D721Med (cell line): ENCODE data around the gene MOB3B.

Source experiments
- DNase-seq: peaks from one replicate; pipeline ENCODE4 v3.0.0; 2011; ENCODE audit warnings: low spot score; ENCODE audit not compliant: insufficient read length
- FAIRE-seq: peaks from 2 replicates; lab custom pipeline; 2011; peaks lifted over from hg19 to GRCh38; lab: Jason Lieb, UNC
- CTCF ChIP-seq: IDR thresholded peaks from 2 replicates; pipeline ENCODE4 v1.5.1; 2012; ENCODE audit warnings: mild to moderate bottlenecking, control low read depth; ENCODE audit not compliant: insufficient read depth; ENCODE audit errors: missing control alignments

The MOB3B gene

DNA sequence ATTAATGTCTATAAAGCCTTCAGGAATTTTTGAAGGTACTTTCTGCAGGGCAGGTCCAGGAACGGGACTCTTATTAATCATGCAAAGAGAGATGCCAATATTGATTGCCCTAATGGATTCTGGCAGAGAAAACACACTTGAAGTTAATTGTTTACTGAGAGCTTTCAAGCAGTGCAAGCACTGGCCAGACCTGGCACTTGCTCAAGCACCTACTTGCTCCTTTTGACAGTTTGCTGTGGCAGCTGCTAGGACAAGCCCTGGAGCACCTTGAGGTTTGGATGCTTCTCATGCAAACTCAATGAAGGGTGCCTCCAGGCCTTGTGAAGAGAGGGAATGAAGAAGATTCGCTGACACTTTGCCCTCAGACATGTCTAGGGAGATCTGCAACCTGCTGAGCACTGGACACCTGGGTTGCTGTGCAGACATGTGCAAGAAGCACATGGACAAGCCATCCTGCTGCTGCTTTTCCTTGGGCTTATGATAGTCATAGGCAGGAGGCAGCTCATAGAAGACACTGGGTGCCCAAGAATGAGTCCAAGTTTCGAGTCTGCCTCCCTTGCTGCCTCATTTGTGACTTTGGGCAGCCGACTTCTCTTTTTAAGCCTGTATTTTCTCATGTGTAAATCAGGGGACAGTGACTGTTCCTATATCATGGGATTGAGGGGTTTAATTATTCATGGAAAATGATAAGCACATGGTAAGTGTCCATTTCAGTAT is 143.8 kb downstream of the MOB3B start:
- no peak for TF ChIP-seq CTCF
- DNase-seq (no peak), FAIRE-seq (no peak)

- TF ChIP-seq CTCF, result no peak
- DNase-seq (no peak), FAIRE-seq (no peak)
These were observed 145.2 kb downstream of the MOB3B start for GRCh38 chr9:27384262-27385014.

- no peak for TF ChIP-seq CTCF
- no peak for FAIRE-seq
These were observed 146.1 kb downstream of the MOB3B start for GRCh38 chr9:27383524-27383923.

DNA sequence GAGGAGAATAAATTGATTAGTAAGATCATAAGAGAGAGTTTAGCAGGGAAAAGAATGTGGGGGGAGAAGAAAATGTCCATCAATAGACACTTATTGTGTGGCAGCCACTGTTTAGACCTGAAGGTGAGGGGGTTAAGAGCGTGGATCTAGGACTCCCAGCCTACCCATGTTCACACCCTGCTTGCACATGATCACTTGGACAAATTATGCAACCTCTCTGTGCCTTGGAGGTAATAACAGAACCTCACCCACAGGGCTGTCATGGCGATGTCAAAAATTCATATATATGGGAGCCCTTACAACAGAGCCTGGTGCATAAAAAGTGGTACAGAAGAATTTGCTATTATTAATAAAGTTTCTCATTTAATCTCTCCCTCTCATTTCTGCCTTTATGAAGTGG is 146.6 kb downstream of the MOB3B start:
- no peak for FAIRE-seq
- DNase-seq, result no peak
- no peak for TF ChIP-seq CTCF

More at GRCh38 chr9:27383524-27383923, 146.1 kb downstream of the MOB3B start:
- DNase-seq, result no peak

- TF ChIP-seq CTCF, result no peak
- DNase-seq (no peak), FAIRE-seq (no peak)
These were observed 147.3 kb downstream of the MOB3B start for GRCh38 chr9:27382308-27382707.

GRCh38 chr9:27379311-27380251 is 150.0 kb downstream of the MOB3B start:
- FAIRE-seq (no peak), DNase-seq (no peak)
- TF ChIP-seq CTCF, result no peak
